IMR-90 (cell line): ENCODE results near the gene SYNE2. TPM values are rescaled to one million over a fixed set of nuclear protein-coding genes. Genes with fewer than 3 reads are reported as not detected.

Source experiments
- ATAC-seq: fragments of 200-7000 bp; cut with Tn5 transposase; 2 replicates; pipeline ENCODE4 v1.9.1; 2020; ENCODE audit warnings: low read depth, mild to moderate bottlenecking, moderate library complexity
- BruUV-seq: library from RNA; stranded (reverse); fragments of 400-500 nt; replicated peaks from 2 replicates; lab custom pipeline; 2021; lab: Mats Ljungman, UMichigan
- CTCF ChIA-PET: fragments of 300-600 bp; formaldehyde crosslinking; extraction: SDS; loops from one replicate; lab custom pipeline; 2021; ENCODE audit warnings: antibody characterized with exemption; lab: Yijun Ruan, JAX
- POLR2A ChIA-PET: fragments of 300-600 bp; sonication (Branson Sonifier 250); formaldehyde crosslinking; loops from one replicate; lab custom pipeline; 2022; ENCODE audit warnings: antibody characterized with exemption; ENCODE audit not compliant: unreplicated experiment; lab: Charles Lee
- DNase-seq: peaks from one replicate; pipeline ENCODE4 v3.0.0; 2013
- H2AFZ ChIP-seq: replicated peaks from 2 replicates; pipeline ENCODE3; 2013; ENCODE audit warnings: low read length, mild to moderate bottlenecking; ENCODE audit not compliant: poor library complexity
- H2AK5ac ChIP-seq: 2 replicates; pipeline ENCODE4 v1.6.1; 2013; ENCODE audit warnings: low read depth, low read length, inconsistent platforms
- H2AK9ac ChIP-seq: replicated peaks from 2 replicates; pipeline ENCODE3; 2013; ENCODE audit warnings: mild to moderate bottlenecking, low read depth, low read length, moderate library complexity; ENCODE audit not compliant: poor library complexity
- H2BK120ac ChIP-seq: 2 replicates; pipeline ENCODE4 v1.6.1; 2013; ENCODE audit warnings: low read depth, low read length, inconsistent platforms
- H2BK15ac ChIP-seq: 3 replicates; pipeline ENCODE4 v1.6.1; 2013; ENCODE audit warnings: low read depth, low read length, inconsistent platforms
- H2BK20ac ChIP-seq: 2 replicates; pipeline ENCODE4 v1.6.1; 2013; ENCODE audit warnings: low read depth, mild to moderate bottlenecking, inconsistent platforms, low read length, moderate library complexity
- H2BK5ac ChIP-seq: 2 replicates; pipeline ENCODE4 v1.6.1; 2013; ENCODE audit warnings: mild to moderate bottlenecking, low read depth, low read length, inconsistent platforms; ENCODE audit not compliant: poor library complexity, severe bottlenecking
- H3K14ac ChIP-seq: replicated peaks from 2 replicates; pipeline ENCODE4 v1.6.1; 2013; ENCODE audit warnings: low read depth, low read length, inconsistent platforms
- H3K18ac ChIP-seq: 2 replicates; pipeline ENCODE4 v1.6.1; 2013; ENCODE audit warnings: low read depth, low read length, control low read depth
- H3K23ac ChIP-seq: 2 replicates; pipeline ENCODE4 v1.6.1; 2013; ENCODE audit warnings: low read depth, low read length, inconsistent platforms
- H3K27ac ChIP-seq: 2 replicates; pipeline ENCODE4 v1.5.1; 2013; ENCODE audit warnings: mild to moderate bottlenecking, control low read depth, low read length; ENCODE audit not compliant: insufficient read depth
- H3K27me3 ChIP-seq: 2 replicates; pipeline ENCODE4 v1.6.1; 2013; ENCODE audit warnings: low read length; ENCODE audit not compliant: control insufficient read depth, insufficient read depth
- H3K36me3 ChIP-seq: 2 replicates; pipeline ENCODE4 v1.6.1; 2013; ENCODE audit warnings: low read length, mixed read lengths; ENCODE audit not compliant: control insufficient read depth, insufficient read depth
- H3K4ac ChIP-seq: 2 replicates; pipeline ENCODE4 v1.6.1; 2013; ENCODE audit warnings: low read depth, low read length, inconsistent platforms
- H3K4me1 ChIP-seq: 2 replicates; pipeline ENCODE4 v1.6.1; 2013; ENCODE audit warnings: low read length, mixed read lengths; ENCODE audit not compliant: control insufficient read depth, insufficient read depth
- H3K4me2 ChIP-seq: 2 replicates; pipeline ENCODE4 v1.6.1; 2013; ENCODE audit warnings: low read depth, mild to moderate bottlenecking, control low read depth, low read length, moderate library complexity
- H3K4me3 ChIP-seq: 2 replicates; pipeline ENCODE4 v1.5.1; 2013; ENCODE audit warnings: low read depth, mild to moderate bottlenecking, control low read depth, low read length, moderate library complexity; ENCODE audit not compliant: insufficient read depth
- H3K56ac ChIP-seq: 2 replicates; pipeline ENCODE4 v1.6.1; 2013; ENCODE audit warnings: low read length, inconsistent platforms; ENCODE audit not compliant: insufficient read depth; ENCODE audit errors: extremely low read depth
- H3K79me1 ChIP-seq, 2 experiments: 2 replicates each; pipeline ENCODE4 v1.6.1; 2013; ENCODE audit warnings: low read length in 2 of 2, inconsistent platforms in 1 of 2, low read depth in 1 of 2
- H3K9ac ChIP-seq: 2 replicates; pipeline ENCODE4 v1.6.1; 2013; ENCODE audit warnings: low read depth, low read length, control low read depth
- H3K9me1 ChIP-seq: 2 replicates; pipeline ENCODE4 v1.6.1; 2013; ENCODE audit warnings: low read length, inconsistent platforms; ENCODE audit not compliant: insufficient read depth
- H3K9me3 ChIP-seq: 2 replicates; pipeline ENCODE4 v1.6.1; 2013; ENCODE audit warnings: low read length; ENCODE audit not compliant: control insufficient read depth, insufficient read depth
- H4K20me1 ChIP-seq: 2 replicates; pipeline ENCODE4 v1.6.1; 2013; ENCODE audit warnings: low read length, inconsistent platforms; ENCODE audit not compliant: insufficient read depth
- H4K5ac ChIP-seq: 2 replicates; pipeline ENCODE4 v1.6.1; 2013; ENCODE audit warnings: mild to moderate bottlenecking, low read depth, low read length, control low read depth
- H4K8ac ChIP-seq, 2 experiments: 2 replicates each; pipeline ENCODE4 v1.6.1; 2013; ENCODE audit warnings: low read depth in 2 of 2, low read length in 2 of 2, control low read depth in 1 of 2, inconsistent platforms in 1 of 2
- H4K91ac ChIP-seq: 2 replicates; pipeline ENCODE4 v1.6.1; 2013; ENCODE audit warnings: low read depth, low read length, inconsistent platforms; ENCODE audit not compliant: insufficient read depth
- BHLHE40 ChIP-seq: fragments of 150-350 bp; IDR thresholded peaks from 2 replicates; pipeline ENCODE4 v1.6.1; 2016; ENCODE audit warnings: mild to moderate bottlenecking, low read depth, low read length
- CEBPB ChIP-seq: IDR thresholded peaks from 2 replicates; pipeline ENCODE4 v1.6.1; 2012; ENCODE audit warnings: low read depth, low read length, improper control_type of control experiment
- CHD1 ChIP-seq: IDR thresholded peaks from 2 replicates; pipeline ENCODE4 v1.6.1; 2012; ENCODE audit warnings: low read depth, low read length, improper control_type of control experiment
- CTCF ChIP-seq: conservative IDR thresholded peaks from 2 replicates; pipeline ENCODE4 v1.5.1; 2012; ENCODE audit warnings: mild to moderate bottlenecking, low read depth, low read length, improper control_type of control experiment
- ELK1 ChIP-seq: fragments of 150-350 bp; IDR thresholded peaks from 2 replicates; pipeline ENCODE4 v1.6.1; 2016; ENCODE audit warnings: low read depth, mild to moderate bottlenecking, low read length, moderate library complexity, borderline replicate concordance
- FOS ChIP-seq: fragments of 150-350 bp; IDR thresholded peaks from 2 replicates; pipeline ENCODE4 v1.6.1; 2016; ENCODE audit warnings: low read depth, low read length
- MAFK ChIP-seq: IDR thresholded peaks from 2 replicates; pipeline ENCODE4 v1.6.1; 2012; ENCODE audit warnings: low read depth, low read length, improper control_type of control experiment
- MAZ ChIP-seq: IDR thresholded peaks from 2 replicates; pipeline ENCODE4 v1.6.1; 2012; ENCODE audit warnings: low read depth, mild to moderate bottlenecking, low read length, improper control_type of control experiment, moderate library complexity, borderline replicate concordance
- MXI1 ChIP-seq: IDR thresholded peaks from 2 replicates; pipeline ENCODE4 v1.6.1; 2012; ENCODE audit warnings: low read depth, mild to moderate bottlenecking, low read length, moderate library complexity, borderline replicate concordance
- POLR2A ChIP-seq: IDR thresholded peaks from 2 replicates; pipeline ENCODE4 v1.6.1; 2012; ENCODE audit warnings: mild to moderate bottlenecking, low read depth, low read length
- RAD21 ChIP-seq: IDR thresholded peaks from 2 replicates; pipeline ENCODE4 v1.6.1; 2012; ENCODE audit warnings: low read length, improper control_type of control experiment
- RCOR1 ChIP-seq: IDR thresholded peaks from 2 replicates; pipeline ENCODE4 v1.6.1; 2012; ENCODE audit warnings: mild to moderate bottlenecking, low read length, improper control_type of control experiment; ENCODE audit not compliant: insufficient replicate concordance
- RFX5 ChIP-seq: IDR thresholded peaks from 2 replicates; pipeline ENCODE4 v1.8.0; 2012; ENCODE audit warnings: low read depth, mild to moderate bottlenecking, low read length, moderate library complexity
- SMC3 ChIP-seq: fragments of 150-350 bp; IDR thresholded peaks from 2 replicates; pipeline ENCODE4 v1.6.1; 2016; ENCODE audit warnings: low read depth, mild to moderate bottlenecking, antibody characterized with exemption, low read length, moderate library complexity
- USF2 ChIP-seq: fragments of 150-350 bp; IDR thresholded peaks from 2 replicates; pipeline ENCODE4 v1.6.1; 2017; ENCODE audit warnings: mild to moderate bottlenecking, antibody characterized with exemption, low read length, low read depth
- WGBS, 2 experiments: methylation state at CpG; one replicate each; pipeline versions ENCODE4 v1.1.5 to v1.1.7; 2013; ENCODE audit warnings: missing lambda C conversion rate in 2 of 2; ENCODE audit not compliant: insufficient read length in 1 of 2; ENCODE audit errors: extremely low coverage in 2 of 2; 5-methylcytosine and 5-hydroxymethylcytosine counted together
- dilution Hi-C: fragments of 300-500 bp; cut with HindIII; formaldehyde crosslinking; loops from one replicate; pipeline ENCODE4 v1.14.3; 2018; ENCODE audit warnings: low sequenced_read_pairs; ENCODE audit not compliant: unreplicated experiment
- in situ Hi-C: fragments of 300-500 bp; cut with MboI; formaldehyde crosslinking; loops from 3 replicates; pipeline ENCODE4 v1.14.3; 2019; ENCODE audit warnings: low sequenced_read_pairs, inconsistent platforms, mixed read lengths
- intact Hi-C: fragments of 100-400 bp; cut with micrococcal nuclease; formaldehyde crosslinking; loops from 2 replicates; pipeline ENCODE4 v1.10.0; 2022
- polyA plus RNA-seq, 3 experiments: library from polyadenylated mRNA; depleted of rRNA; stranded (reverse); fragments of >200 nt; gene quantifications; 2 replicates each; pipeline ENCODE4 v1.2.3, GENCODE V29; 2012; ENCODE audit warnings: low replicate concordance in 1 of 3
- total RNA-seq: library from RNA; depleted of rRNA; stranded (reverse); fragments of >200 nt; gene quantifications from 2 replicates; pipeline ENCODE4 v1.2.3, GENCODE V29; 2012

Gene SYNE2
- total and polyA plus RNA-seq, 2 of the 4 experiments (the other 2 are of a cell fraction) = 5.2 to 28.9 TPM

- ChIA-PET CTCF (no interaction called here), POLR2A (no interaction called here)
- Histone ChIP-seq H4K8ac (no peak overlapping the region), H3K23ac (no peak overlapping the region), H3K4me1 (peaks cover 1% of the 10 kb centered on the region; the same call in 1 of the 2 replicates), H3K14ac (no peak overlapping the region), H2AK9ac (no peak overlapping the region), H4K20me1 (no peaks in the 10 kb centered on the region), H4K91ac (no peak overlapping the region), H3K9me3 (no peaks in the 10 kb centered on the region), H3K4me2 (no peak overlapping the region), H2AFZ (no peak overlapping the region), H3K9ac (no peak overlapping the region), H3K36me3 (no peaks in the 10 kb centered on the region), H2AK5ac (no peak overlapping the region), H2BK5ac (no peak overlapping the region), H4K5ac (no peak overlapping the region), H3K27ac (no peak overlapping the region), H3K27me3 (no peaks in the 10 kb centered on the region), H3K18ac (no peak overlapping the region), H2BK120ac (no peak overlapping the region), H3K56ac (no peak overlapping the region), H2BK15ac (no peak overlapping the region), H3K4me3 (no peak overlapping the region), H3K9me1 (no peaks in the 10 kb centered on the region; the same call in 1 of the 2 replicates), H2BK20ac (no peak overlapping the region), H3K79me1 (no peaks in the 10 kb centered on the region), H3K4ac (no peak overlapping the region)
- ATAC-seq (no peak), DNase-seq (no peak)
- WGBS, 2 experiments = no CpG with 5 or more reads among the region's 2 CpGs
- in situ Hi-C loops (loop anchor here (10.0 kb wide), 1 partner anchor 278 kb away; no protein-coding TSS in a partner anchor), intact Hi-C loops (loop anchor here (10.0 kb wide), 1 partner anchor 222 kb away; no protein-coding TSS in a partner anchor), dilution Hi-C loops (loop anchor here (25.0 kb wide), 1 partner anchor 261 kb away; the partner anchor contains the start of gene ESR2)
- no TSS peak for BruUV-seq
- TF ChIP-seq RFX5 = no peak
- TF ChIP-seq MAZ = no peak
- TF ChIP-seq SMC3 = no peak
- no peak for TF ChIP-seq MAFK
- no peak for TF ChIP-seq RCOR1
- TF ChIP-seq RAD21 = no peak
- no peak for TF ChIP-seq FOS
- no peak for TF ChIP-seq MXI1
- TF ChIP-seq BHLHE40 = no peak
- TF ChIP-seq CTCF = no peak
- TF ChIP-seq CEBPB = no peak
- no peak for TF ChIP-seq USF2
- TF ChIP-seq ELK1 = no peak
- TF ChIP-seq POLR2A = no peak
- no peak for TF ChIP-seq CHD1
These were observed 173.8 kb downstream of the SYNE2 start for GRCh38 chr14:64026600-64026999.
